ENCODE measurements around the gene NPAS3.

NPAS3 gene

GRCh38 chr14:33521192-33521591 lies 582.5 kb downstream of the NPAS3 start:
- H3K4me3 ChIP-seq (ENCODE audit: low read depth, low read length) = no peak overlapping the region
- no peak for TF ChIP-seq CTCF (IDR thresholded peaks at IDR 0.05; ENCODE audit: borderline replicate concordance, insufficient read depth, low read depth, low read length)

GRCh38 chr14:33524244-33524643 lies 585.6 kb downstream of the NPAS3 start:
- no peak for TF ChIP-seq CTCF (IDR thresholded peaks at IDR 0.05; ENCODE audit: borderline replicate concordance, insufficient read depth, low read depth, low read length)
- H3K4me3 ChIP-seq (ENCODE audit: low read depth, low read length) = no peak overlapping the region

GRCh38 chr14:33525626-33526025 lies 586.9 kb downstream of the NPAS3 start:
- no peak for TF ChIP-seq CTCF (IDR thresholded peaks at IDR 0.05; ENCODE audit: borderline replicate concordance, insufficient read depth, low read depth, low read length)
- no peak overlapping the region for H3K4me3 ChIP-seq (ENCODE audit: low read depth, low read length)

GRCh38 chr14:33527023-33527634 lies 588.5 kb downstream of the NPAS3 start:
- H3K4me3 ChIP-seq (ENCODE audit: low read depth, low read length) = no peak overlapping the region

GRCh38 chr14:33528655-33529054 lies 590.0 kb downstream of the NPAS3 start:
- H3K4me3 ChIP-seq (ENCODE audit: low read depth, low read length) = no peak overlapping the region
- TF ChIP-seq CTCF (IDR thresholded peaks at IDR 0.05; ENCODE audit: borderline replicate concordance, insufficient read depth, low read depth, low read length) = no peak

More at GRCh38 chr14:33527023-33527634, 588.5 kb downstream of the NPAS3 start:
- no peak for TF ChIP-seq CTCF (IDR thresholded peaks at IDR 0.05; ENCODE audit: borderline replicate concordance, insufficient read depth, low read depth, low read length)

GRCh38 chr14:33529787-33530757 lies 591.4 kb downstream of the NPAS3 start:
- no peak overlapping the region for H3K4me3 ChIP-seq (ENCODE audit: low read depth, low read length)
- TF ChIP-seq CTCF (IDR thresholded peaks at IDR 0.05; ENCODE audit: borderline replicate concordance, insufficient read depth, low read depth, low read length) = no peak

All from GM12875 (cell line).